ENCODE results near the gene PLAGL2. TPM values are rescaled to one million over a fixed set of nuclear protein-coding genes. Genes with fewer than 3 reads are reported as not detected.
"Not testable (repeated sequence)": the region's sequence is repeated elsewhere in the genome, so short reads cannot be mapped to it uniquely, and the experiment has no call there.

Gene PLAGL2
- 4.8 TPM for polyA plus RNA-seq

GRCh38 chr20:32207626-32208498 lies at the start of gene PLAGL2, which contains the start of gene POFUT1:
Gene PLAGL2 (minus strand): TSS chr20:32207743. CDS start chr20:32202178, 5,565 bp downstream.
Gene POFUT1 (plus strand): TSS chr20:32207880. CDS start chr20:32207942, 62 bp downstream.
- Mint-ChIP-seq H3K4me1 (peaks cover 54 to 68% (median 57%) of the 10 kb centered on the region in 3 donors), H3K4me3 (peak within 1 kb of the TSS; percentile 91 to 97 (median 96)), H3K27ac (peak within 1 kb of the TSS; percentile 87 to 97 (median 90))

DNA sequence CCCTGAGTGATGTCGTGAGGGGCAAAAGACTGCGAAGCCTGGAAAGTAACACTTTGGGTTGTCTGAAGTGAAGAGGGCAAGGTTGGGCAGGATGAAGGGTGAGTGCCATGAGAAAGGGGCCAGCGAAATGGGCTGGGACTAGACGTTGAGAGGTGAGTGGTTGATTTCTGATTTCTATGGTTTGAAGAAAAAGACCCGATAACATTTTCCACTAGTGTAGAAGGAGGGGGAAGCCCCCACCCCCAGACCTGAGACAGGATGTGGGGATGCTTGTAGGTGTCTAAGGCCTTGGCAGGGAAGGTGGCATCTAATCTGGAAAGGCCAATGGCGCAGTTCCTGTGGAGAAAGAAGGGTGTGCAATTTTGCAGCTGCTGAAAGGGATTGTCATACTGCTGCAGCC lies 44.6 kb upstream of the PLAGL2 start:
- Mint-ChIP-seq H3K27ac (peak overlapping the region in 1 of 3 donors; percentile 25), H3K36me3 (no peaks in the 10 kb centered on the region), H3K4me1 (peaks cover 10 to 15% (median 12%) of the 10 kb centered on the region in 3 donors), H3K27me3 (peaks cover 2% of the 10 kb centered on the region), H3K9me3 (peaks cover 0 to 2% (median 0%) of the 10 kb centered on the region in 3 donors), H3K4me3 (no peak overlapping the region)

More at GRCh38 chr20:32207626-32208498, at the start of gene PLAGL2, which contains the start of gene POFUT1:
- Mint-ChIP-seq H3K36me3 (peaks cover 2% of the 10 kb centered on the region), H3K27me3 (no peaks in the 10 kb centered on the region), H3K9me3 (no peaks in the 10 kb centered on the region)

DNA sequence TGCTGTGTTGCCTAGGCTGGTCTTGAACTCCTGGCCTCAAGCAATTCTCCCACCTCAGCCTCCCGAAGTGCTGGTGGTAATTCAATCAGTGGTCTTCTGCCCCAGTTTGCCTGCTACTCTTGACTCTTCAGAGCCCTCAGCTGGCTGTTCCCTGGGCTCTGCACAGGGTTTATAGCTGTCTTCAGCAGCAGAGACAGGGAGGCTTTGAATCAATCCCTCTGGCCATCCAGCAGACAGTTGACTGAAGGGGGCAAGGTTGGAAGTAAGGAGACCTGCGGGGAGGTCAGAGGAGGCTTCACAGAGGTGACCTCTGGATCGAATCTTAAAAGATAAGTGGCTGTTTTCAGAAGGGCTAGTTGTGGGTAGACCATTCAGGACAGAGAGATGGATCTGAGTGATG lies 43.9 kb upstream of the PLAGL2 start:
- Mint-ChIP-seq H3K9me3 (peaks cover 0 to 2% (median 0%) of the 10 kb centered on the region in 3 donors), H3K4me3 (no peak overlapping the region), H3K36me3 (no peaks in the 10 kb centered on the region), H3K27me3 (peaks cover 2% of the 10 kb centered on the region), H3K27ac (no peak overlapping the region), H3K4me1 (peaks cover 7 to 12% (median 8%) of the 10 kb centered on the region in 3 donors)

DNA sequence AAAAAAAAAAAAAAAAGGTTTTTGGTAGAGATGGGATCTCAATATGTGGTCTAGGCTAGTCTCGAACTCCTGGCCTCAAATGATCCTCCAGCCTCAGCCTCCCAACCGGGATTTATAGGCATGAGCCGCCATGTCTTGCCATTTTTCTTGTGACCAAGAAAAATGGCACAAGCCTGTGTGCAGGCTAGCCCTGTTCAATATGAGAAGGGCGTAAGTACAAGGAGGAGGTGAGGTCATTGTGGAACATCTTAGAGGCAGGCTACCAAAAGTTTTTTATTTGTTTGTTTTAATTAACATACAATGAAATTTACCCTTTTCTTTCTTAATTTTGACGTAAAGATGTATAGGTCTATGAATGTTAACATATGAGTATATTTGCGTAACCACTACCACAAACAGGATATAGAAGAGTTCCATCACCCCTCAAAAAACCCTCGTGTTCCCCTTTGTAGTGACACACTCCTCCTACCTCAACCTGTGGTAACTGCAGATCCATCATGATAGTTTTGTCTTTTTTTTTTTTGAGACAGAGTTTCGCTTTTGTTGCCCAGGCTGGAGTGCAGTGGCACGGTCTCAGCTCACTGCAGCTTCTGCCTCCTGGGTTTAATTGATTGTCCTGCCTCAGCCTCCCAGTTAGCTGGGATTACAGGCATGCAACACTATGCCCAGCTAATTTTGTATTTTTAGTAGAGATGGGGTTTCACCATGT lies 41.6 kb upstream of the PLAGL2 start:
- no peaks in the 10 kb centered on the region for H3K36me3 Mint-ChIP-seq
- peaks cover 2% of the 10 kb centered on the region for H3K27me3 Mint-ChIP-seq
- peaks cover 0 to 2% (median 0%) of the 10 kb centered on the region in 3 donors for H3K9me3 Mint-ChIP-seq
- peak overlapping the region in 1 of 3 donors; percentile 8 for H3K27ac Mint-ChIP-seq
- H3K4me3 Mint-ChIP-seq: peak overlapping the region in 2 of 4 donors; percentile 7 to 18
- H3K4me1 Mint-ChIP-seq: peaks cover 7 to 10% (median 8%) of the 10 kb centered on the region in 3 donors

GRCh38 chr20:32248043-32248442 lies 40.5 kb upstream of the PLAGL2 start:
- H3K36me3 Mint-ChIP-seq: no peaks in the 10 kb centered on the region
- H3K4me1 Mint-ChIP-seq: peaks cover 7 to 10% (median 8%) of the 10 kb centered on the region in 3 donors
- H3K4me3 Mint-ChIP-seq: no peak overlapping the region
- peaks cover 2% of the 10 kb centered on the region for H3K27me3 Mint-ChIP-seq
- no peak overlapping the region for H3K27ac Mint-ChIP-seq
- peaks cover 0 to 2% (median 0%) of the 10 kb centered on the region in 3 donors for H3K9me3 Mint-ChIP-seq

DNA sequence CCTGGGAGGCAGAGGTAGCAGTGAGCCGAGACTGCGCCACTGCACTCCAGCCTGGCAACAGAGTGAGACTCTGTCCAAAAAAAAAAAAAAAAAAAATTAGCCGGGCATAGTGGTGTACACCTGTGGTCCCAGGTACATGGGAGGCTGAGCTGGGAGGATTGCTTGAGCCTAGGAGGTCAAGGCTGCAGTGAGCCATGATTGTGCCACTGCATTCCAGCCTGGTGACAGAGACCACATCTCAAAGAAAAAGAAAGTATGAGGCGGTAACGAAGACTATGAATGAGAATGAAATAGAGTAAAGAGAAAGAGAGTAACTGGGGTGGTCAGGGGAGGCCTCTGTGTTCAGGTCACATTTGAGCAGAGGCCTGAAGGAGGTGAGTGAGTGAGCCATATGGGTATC lies 38.7 kb upstream of the PLAGL2 start:
- not testable (repeated sequence) for H3K9me3 Mint-ChIP-seq, H3K27ac Mint-ChIP-seq, H3K27me3 Mint-ChIP-seq, H3K4me1 Mint-ChIP-seq, H3K36me3 Mint-ChIP-seq, H3K4me3 Mint-ChIP-seq

GRCh38 chr20:32244959-32245358 lies 37.4 kb upstream of the PLAGL2 start:
- no peak overlapping the region for H3K4me3 Mint-ChIP-seq
- peaks cover 9 to 12% (median 12%) of the 10 kb centered on the region in 3 donors for H3K4me1 Mint-ChIP-seq
- peak overlapping the region in 1 of 3 donors; percentile 19 for H3K27ac Mint-ChIP-seq
- no peaks in the 10 kb centered on the region for H3K27me3 Mint-ChIP-seq
- H3K36me3 Mint-ChIP-seq: no peaks in the 10 kb centered on the region
- H3K9me3 Mint-ChIP-seq: no peaks in the 10 kb centered on the region

DNA sequence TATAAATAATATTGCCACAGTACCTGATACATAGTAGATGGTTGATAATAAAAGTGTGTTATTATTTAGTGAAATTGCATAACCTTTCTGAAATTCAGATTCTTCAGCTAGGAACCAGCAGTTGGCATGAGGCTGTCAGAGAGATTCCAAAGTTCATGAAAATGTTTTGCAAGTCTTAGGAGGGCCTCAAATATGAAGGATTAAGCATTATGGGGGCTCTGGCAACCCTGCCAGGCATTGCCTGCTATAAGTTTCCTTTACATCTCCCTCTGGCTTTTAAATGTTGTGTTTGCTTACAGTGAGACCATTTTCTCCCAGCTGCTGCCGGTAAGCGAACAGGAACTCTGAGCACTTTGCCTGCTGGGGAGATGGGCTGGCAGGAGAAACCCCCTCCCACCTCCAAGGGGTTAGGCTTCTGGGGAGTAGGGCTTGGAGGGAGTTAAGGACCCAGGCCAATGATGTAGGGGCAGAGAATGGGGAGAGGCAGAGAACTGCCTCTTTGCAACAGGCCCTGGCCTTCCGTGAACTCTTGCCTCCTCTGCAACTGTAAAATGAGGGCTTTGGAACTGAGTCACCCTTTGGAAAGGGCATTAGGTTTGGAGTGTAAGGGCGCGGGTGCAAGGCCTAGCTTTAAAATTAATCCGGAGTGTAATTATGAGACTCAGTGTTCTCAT lies 36.7 kb upstream of the PLAGL2 start:
- no peaks in the 10 kb centered on the region for H3K27me3 Mint-ChIP-seq
- H3K36me3 Mint-ChIP-seq: no peaks in the 10 kb centered on the region
- no peak overlapping the region for H3K4me3 Mint-ChIP-seq
- peaks cover 10 to 14% (median 13%) of the 10 kb centered on the region in 3 donors for H3K4me1 Mint-ChIP-seq
- H3K27ac Mint-ChIP-seq: no peak overlapping the region
- no peaks in the 10 kb centered on the region for H3K9me3 Mint-ChIP-seq

DNA sequence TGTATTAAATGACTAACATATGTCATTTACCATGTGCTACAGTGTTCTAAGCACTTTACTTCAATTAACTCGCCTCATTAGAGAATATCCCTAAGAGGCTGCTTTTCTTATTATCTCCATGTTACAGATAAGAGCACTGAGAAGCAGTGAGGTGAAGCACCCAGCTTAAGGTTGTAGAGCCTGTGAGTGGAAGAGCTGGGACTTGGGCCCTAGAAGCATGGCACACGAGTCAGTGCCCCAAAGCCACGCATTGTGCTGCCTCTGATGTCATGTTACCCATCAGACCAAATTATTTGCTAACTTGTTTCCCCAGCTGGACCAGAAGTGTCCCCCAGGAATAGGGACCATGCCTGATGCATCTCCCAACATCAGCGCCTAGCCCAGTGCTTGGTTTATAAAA lies 34.3 kb upstream of the PLAGL2 start:
- Mint-ChIP-seq H3K9me3 (no peaks in the 10 kb centered on the region), H3K4me1 (peaks cover 9 to 11% (median 11%) of the 10 kb centered on the region in 3 donors), H3K4me3 (no peak overlapping the region), H3K27ac (no peak overlapping the region), H3K27me3 (no peaks in the 10 kb centered on the region), H3K36me3 (peaks cover 2% of the 10 kb centered on the region)

GRCh38 chr20:32240205-32240604 lies 32.7 kb upstream of the PLAGL2 start:
- Mint-ChIP-seq H3K4me3 (peak overlapping the region in 1 of 4 donors; percentile 57), H3K27ac (peak overlapping the region in 1 of 3 donors; percentile 32), H3K9me3 (no peaks in the 10 kb centered on the region), H3K4me1 (peaks cover 9 to 11% (median 11%) of the 10 kb centered on the region in 3 donors), H3K27me3 (no peaks in the 10 kb centered on the region), H3K36me3 (peaks cover 2% of the 10 kb centered on the region)

GRCh38 chr20:32238483-32239425 lies 31.2 kb upstream of the PLAGL2 start:
- H3K27ac Mint-ChIP-seq: no peak overlapping the region
- H3K27me3 Mint-ChIP-seq: no peaks in the 10 kb centered on the region
- peaks cover 5% of the 10 kb centered on the region for H3K36me3 Mint-ChIP-seq
- no peaks in the 10 kb centered on the region for H3K9me3 Mint-ChIP-seq
- no peak overlapping the region for H3K4me3 Mint-ChIP-seq
- H3K4me1 Mint-ChIP-seq: peaks cover 9 to 11% (median 11%) of the 10 kb centered on the region in 3 donors

DNA sequence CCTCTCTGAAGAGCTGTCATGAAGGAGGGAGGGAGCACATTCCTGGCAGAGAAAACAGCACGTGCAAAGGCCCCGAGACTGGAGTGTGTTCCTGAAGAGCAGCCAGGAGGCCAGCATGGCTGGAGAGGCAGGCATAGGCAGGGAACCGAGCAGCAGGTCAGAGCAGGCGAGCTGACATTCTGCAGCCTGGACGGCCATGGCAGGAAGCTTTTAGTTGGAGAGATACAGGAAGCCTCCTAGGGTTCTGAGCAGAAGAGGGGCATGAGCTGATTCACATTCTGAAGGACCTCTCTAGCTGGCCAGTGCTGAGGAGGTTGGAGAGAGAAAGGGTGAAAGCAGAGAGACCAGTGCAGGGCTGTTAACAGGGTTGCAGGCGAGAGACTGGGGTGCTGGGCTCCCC lies 29.9 kb upstream of the PLAGL2 start:
- Mint-ChIP-seq H3K27me3 (no peaks in the 10 kb centered on the region), H3K9me3 (no peaks in the 10 kb centered on the region), H3K4me3 (no peak overlapping the region), H3K4me1 (peaks cover 9 to 13% (median 11%) of the 10 kb centered on the region in 3 donors), H3K36me3 (peaks cover 10% of the 10 kb centered on the region), H3K27ac (peak overlapping the region in 1 of 3 donors; percentile 34)

- H3K4me1 Mint-ChIP-seq: peaks cover 12 to 17% (median 16%) of the 10 kb centered on the region in 3 donors
- H3K4me3 Mint-ChIP-seq: no peak overlapping the region
- peaks cover 10% of the 10 kb centered on the region for H3K36me3 Mint-ChIP-seq
- H3K27ac Mint-ChIP-seq: peak overlapping the region in 1 of 3 donors; percentile 0
- H3K9me3 Mint-ChIP-seq: no peaks in the 10 kb centered on the region
- no peaks in the 10 kb centered on the region for H3K27me3 Mint-ChIP-seq
Observed at GRCh38 chr20:32236819-32237218, 29.3 kb upstream of the PLAGL2 start.

Measured in IgD-negative memory B cell (primary cell).